Astrocyte (in vitro differentiated cells and primary cell): Measurements from ENCODE around the gene SLC39A9. TPM values are rescaled to one million over a fixed set of nuclear protein-coding genes. Genes with fewer than 3 reads are reported as not detected.

ENCODE experiments used
- DNase-seq: peaks from one replicate; pipeline ENCODE4 v3.0.0-alpha.2; 2010; ENCODE audit warnings: low read depth
- FAIRE-seq: peaks from 2 replicates; lab custom pipeline; 2011; peaks lifted over from hg19 to GRCh38; lab: Jason Lieb, UNC
- H2AFZ ChIP-seq: 2 replicates; pipeline ENCODE4 v1.6.0; 2012; ENCODE audit warnings: low read depth, low read length, inconsistent platforms
- H3K27ac ChIP-seq: 2 replicates; pipeline ENCODE4 v1.5.1; 2011; ENCODE audit warnings: low read depth, low read length, inconsistent platforms
- H3K27me3 ChIP-seq: 2 replicates; pipeline ENCODE4 v1.6.0; 2011; ENCODE audit warnings: low read length, inconsistent platforms; ENCODE audit not compliant: insufficient read depth
- H3K36me3 ChIP-seq: 2 replicates; pipeline ENCODE4 v1.5.1; 2011; ENCODE audit warnings: low read length, inconsistent platforms; ENCODE audit not compliant: insufficient read depth
- H3K4me1 ChIP-seq: 2 replicates; pipeline ENCODE4 v1.5.1; 2011; ENCODE audit warnings: low read length, inconsistent platforms; ENCODE audit not compliant: insufficient read depth
- H3K4me2 ChIP-seq: 2 replicates; pipeline ENCODE4 v1.6.0; 2012; ENCODE audit warnings: low read length, inconsistent platforms
- H3K4me3 ChIP-seq: 2 replicates; pipeline ENCODE4 v1.5.1; 2011; ENCODE audit warnings: low read depth, mild to moderate bottlenecking, low read length, inconsistent platforms; ENCODE audit not compliant: insufficient read depth
- H3K79me2 ChIP-seq: 2 replicates; pipeline ENCODE4 v1.6.0; 2012; ENCODE audit warnings: mild to moderate bottlenecking, low read length, inconsistent platforms; ENCODE audit not compliant: insufficient read depth
- H3K9ac ChIP-seq: 2 replicates; pipeline ENCODE4 v1.6.0; 2012; ENCODE audit warnings: mild to moderate bottlenecking, low read length, inconsistent platforms
- H3K9me3 ChIP-seq: 2 replicates; pipeline ENCODE4 v1.5.1; 2012; ENCODE audit warnings: low read depth, mild to moderate bottlenecking, low read length, inconsistent platforms; ENCODE audit not compliant: insufficient read depth
- H4K20me1 ChIP-seq: 2 replicates; pipeline ENCODE4 v1.6.0; 2012; ENCODE audit warnings: low read length, inconsistent platforms; ENCODE audit not compliant: insufficient read depth
- H3K27ac Mint-ChIP-seq: one replicate; pipeline ENCODE4 v1.8.0; 2021; ENCODE audit warnings: mild to moderate bottlenecking, mixed read lengths; ENCODE audit not compliant: unreplicated experiment
- H3K27me3 Mint-ChIP-seq: one replicate; pipeline ENCODE4 v1.8.0; 2021; ENCODE audit warnings: low read depth, mixed read lengths; ENCODE audit not compliant: unreplicated experiment
- H3K36me3 Mint-ChIP-seq: one replicate; pipeline ENCODE4 v1.8.0; 2021; ENCODE audit warnings: low read depth, mixed read lengths; ENCODE audit not compliant: unreplicated experiment
- H3K4me1 Mint-ChIP-seq: one replicate; pipeline ENCODE4 v1.8.0; 2021; ENCODE audit warnings: low read depth, mixed read lengths; ENCODE audit not compliant: unreplicated experiment
- H3K4me3 Mint-ChIP-seq: one replicate; pipeline ENCODE4 v1.8.0; 2021; ENCODE audit warnings: mild to moderate bottlenecking, moderate library complexity, mixed read lengths; ENCODE audit not compliant: unreplicated experiment
- H3K9me3 Mint-ChIP-seq: one replicate; pipeline ENCODE4 v1.8.0; 2021; ENCODE audit warnings: mild to moderate bottlenecking, mixed read lengths; ENCODE audit not compliant: unreplicated experiment
- EZH2 ChIP-seq: IDR thresholded peaks from 2 replicates; pipeline ENCODE4 v1.6.1; 2012; ENCODE audit warnings: mild to moderate bottlenecking, low read length, inconsistent platforms; ENCODE audit not compliant: insufficient read depth
- total RNA-seq: library from RNA; stranded (reverse); gene quantifications from 2 replicates; pipeline ENCODE4 v1.2.1, GENCODE V29; 2021
- TF ChIP-seq, protein P1 (sequence below): IDR thresholded peaks from 2 replicates; pipeline ENCODE4 v1.5.1; 2011; ENCODE audit warnings: low read depth, mild to moderate bottlenecking, inconsistent platforms, low read length, moderate library complexity; ENCODE audit not compliant: insufficient read depth

Gene SLC39A9
- total RNA-seq, 1 donor from 2014 or later = 69.5 TPM

DNA sequence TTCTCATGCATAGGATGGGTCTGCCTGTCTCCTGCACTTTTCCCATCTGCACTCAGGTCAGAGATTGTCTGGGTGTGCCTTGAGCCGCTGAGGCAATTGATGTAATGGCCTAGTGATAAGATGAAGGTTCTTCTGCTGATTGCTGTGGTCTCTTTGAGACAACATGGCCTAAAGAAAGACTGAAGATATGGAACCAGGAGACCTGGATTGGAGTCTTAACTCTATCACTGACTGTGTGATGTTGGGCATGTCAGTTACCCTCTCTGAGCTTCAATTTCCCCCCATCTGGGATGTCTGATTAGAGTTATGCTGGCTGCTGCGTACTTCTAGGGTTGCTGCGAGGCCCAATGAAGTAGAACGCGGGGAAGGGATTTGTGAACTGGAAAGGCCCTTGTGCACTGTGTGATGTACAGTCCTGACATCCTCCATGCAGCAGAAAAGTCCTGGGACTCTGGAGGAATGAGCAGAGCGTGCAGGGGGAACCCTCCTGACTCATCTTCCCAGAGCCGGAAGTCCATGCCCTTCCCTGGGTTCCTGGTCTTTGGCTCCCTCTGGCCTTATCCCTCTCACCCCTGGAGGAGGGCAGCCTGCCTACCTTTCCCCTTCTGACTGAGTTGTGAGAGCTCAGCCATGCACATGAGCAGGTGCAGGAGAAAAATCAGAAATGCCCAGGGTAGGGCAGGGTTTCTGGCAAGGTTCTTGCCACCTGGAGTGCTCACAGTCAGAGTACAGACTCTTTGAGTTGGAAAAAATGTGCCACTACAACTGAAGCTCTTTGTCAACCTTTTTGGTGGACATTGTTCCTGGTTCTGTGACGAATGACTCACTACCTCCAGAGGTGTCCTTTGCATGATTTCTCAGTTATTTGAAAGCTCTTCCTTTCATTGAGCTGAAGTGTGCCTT is 107.1 kb downstream of the SLC39A9 start:
- TF ChIP-seq EZH2 = no peak
- TF ChIP-seq, protein P1, sequence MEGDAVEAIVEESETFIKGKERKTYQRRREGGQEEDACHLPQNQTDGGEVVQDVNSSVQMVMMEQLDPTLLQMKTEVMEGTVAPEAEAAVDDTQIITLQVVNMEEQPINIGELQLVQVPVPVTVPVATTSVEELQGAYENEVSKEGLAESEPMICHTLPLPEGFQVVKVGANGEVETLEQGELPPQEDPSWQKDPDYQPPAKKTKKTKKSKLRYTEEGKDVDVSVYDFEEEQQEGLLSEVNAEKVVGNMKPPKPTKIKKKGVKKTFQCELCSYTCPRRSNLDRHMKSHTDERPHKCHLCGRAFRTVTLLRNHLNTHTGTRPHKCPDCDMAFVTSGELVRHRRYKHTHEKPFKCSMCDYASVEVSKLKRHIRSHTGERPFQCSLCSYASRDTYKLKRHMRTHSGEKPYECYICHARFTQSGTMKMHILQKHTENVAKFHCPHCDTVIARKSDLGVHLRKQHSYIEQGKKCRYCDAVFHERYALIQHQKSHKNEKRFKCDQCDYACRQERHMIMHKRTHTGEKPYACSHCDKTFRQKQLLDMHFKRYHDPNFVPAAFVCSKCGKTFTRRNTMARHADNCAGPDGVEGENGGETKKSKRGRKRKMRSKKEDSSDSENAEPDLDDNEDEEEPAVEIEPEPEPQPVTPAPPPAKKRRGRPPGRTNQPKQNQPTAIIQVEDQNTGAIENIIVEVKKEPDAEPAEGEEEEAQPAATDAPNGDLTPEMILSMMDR = no peak
- Histone ChIP-seq H3K27me3 (peaks cover 13% of the 10 kb centered on the region), H3K27ac (no peak overlapping the region), H3K4me3 (no peak overlapping the region), H3K9ac (no peak overlapping the region), H3K36me3 (no peaks in the 10 kb centered on the region), H3K9me3 (no peaks in the 10 kb centered on the region), H4K20me1 (no peaks in the 10 kb centered on the region), H3K4me1 (no peaks in the 10 kb centered on the region), H2AFZ (no peak overlapping the region), H3K79me2 (no peaks in the 10 kb centered on the region), H3K4me2 (no peak overlapping the region)
- no peak overlapping the region for H3K4me3 Mint-ChIP-seq
- no peak overlapping the region for H3K27ac Mint-ChIP-seq
- peaks cover 35% of the 10 kb centered on the region for H3K27me3 Mint-ChIP-seq
- H3K36me3 Mint-ChIP-seq = no peaks in the 10 kb centered on the region
- no peaks in the 10 kb centered on the region for H3K4me1 Mint-ChIP-seq
- FAIRE-seq = no peak
- no peak for DNase-seq
- no peaks in the 10 kb centered on the region for H3K9me3 Mint-ChIP-seq

DNA sequence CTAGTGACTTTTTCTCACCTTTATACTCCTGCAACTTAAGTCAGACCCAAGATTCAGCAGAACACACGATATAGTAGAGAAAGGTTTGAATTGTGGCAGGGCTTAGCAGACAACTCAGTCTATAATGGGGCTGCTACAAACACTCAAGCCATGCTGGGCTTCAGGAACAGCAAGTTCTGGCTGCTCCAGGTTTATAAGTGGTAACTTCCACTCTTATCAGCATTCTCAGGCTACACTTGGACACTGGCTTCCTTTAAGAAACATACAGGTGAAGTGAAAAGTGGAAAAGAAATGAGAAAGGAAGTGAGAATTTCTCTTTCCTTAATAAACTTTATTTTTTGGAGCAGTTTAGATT is 107.7 kb downstream of the SLC39A9 start:
- no peak overlapping the region for H3K27ac Mint-ChIP-seq
- FAIRE-seq = no peak
- TF ChIP-seq EZH2 = no peak
- TF ChIP-seq, protein P1 = no peak

More for the DNA sequence above, 107.7 kb downstream of the SLC39A9 start:
- Mint-ChIP-seq H3K9me3 (no peaks in the 10 kb centered on the region), H3K36me3 (no peaks in the 10 kb centered on the region), H3K4me3 (no peak overlapping the region), H3K27me3 (peaks cover 29% of the 10 kb centered on the region), H3K4me1 (no peaks in the 10 kb centered on the region)
- H3K4me1 ChIP-seq = no peaks in the 10 kb centered on the region
- no peak overlapping the region for H3K27ac ChIP-seq
- no peaks in the 10 kb centered on the region for H3K79me2 ChIP-seq
- H4K20me1 ChIP-seq = no peaks in the 10 kb centered on the region
- no peaks in the 10 kb centered on the region for H3K36me3 ChIP-seq
- H3K9me3 ChIP-seq = no peaks in the 10 kb centered on the region
- no peak overlapping the region for H2AFZ ChIP-seq
- no peak overlapping the region for H3K4me3 ChIP-seq
- DNase-seq = no peak
- H3K27me3 ChIP-seq = peaks cover 13% of the 10 kb centered on the region
- no peak overlapping the region for H3K4me2 ChIP-seq
- no peak overlapping the region for H3K9ac ChIP-seq

Other genes starting within 250 kb of the SLC39A9 start
- 54.5 and 54.6 TPM in 2 replicates for gene DCAF5, start 245.6 kb upstream of the SLC39A9 start, total RNA-seq
- gene EXD2, start 207.2 kb upstream of the SLC39A9 start, total RNA-seq = 28.7 and 30.7 TPM in 2 replicates
- 6.2 and 6.3 TPM in 2 replicates for gene GALNT16, start 138.5 kb upstream of the SLC39A9 start, total RNA-seq
- gene ERH, start 393 bp upstream of the SLC39A9 start, total RNA-seq = 233 and 255 TPM in 2 replicates
- gene PLEKHD1, start 86.0 kb downstream of the SLC39A9 start, total RNA-seq = 0.05 and 0.14 TPM in 2 replicates
- not detected in 2 replicates for gene CCDC177, start 176.2 kb downstream of the SLC39A9 start, total RNA-seq
- gene SUSD6, start 212.9 kb downstream of the SLC39A9 start, total RNA-seq = 25.6 and 30.6 TPM in 2 replicates